GM23338 (cell line): ENCODE data around the gene ITIH3. TPM values are rescaled to one million over a fixed set of nuclear protein-coding genes. Genes with fewer than 3 reads are reported as not detected.

Experiments used
- ATAC-seq: fragments of 200-7000 bp; cut with Tn5 transposase; 3 replicates; pipeline ENCODE4 v1.9.1; 2020
- DNase-seq: peaks from one replicate; pipeline ENCODE4 v3.0.0-alpha.2; 2015; ENCODE audit warnings: low spot score
- H2AFZ ChIP-seq: fragments of 200-600 bp; sonication (generic); 2 replicates; pipeline ENCODE4 v1.8.0; 2016; ENCODE audit warnings: antibody characterized with exemption, mild to moderate bottlenecking, moderate library complexity
- H3F3A ChIP-seq: fragments of 200-600 bp; sonication (generic); replicated peaks from 2 replicates; pipeline ENCODE4 v1.8.0; 2017; ENCODE audit warnings: antibody characterized with exemption, mixed run types, low read depth
- H3K27ac ChIP-seq: fragments of 200-600 bp; sonication (generic); 2 replicates; pipeline ENCODE4 v1.6.1; 2016; ENCODE audit warnings: low read depth
- H3K27me3 ChIP-seq: fragments of 200-600 bp; sonication (generic); 2 replicates; pipeline ENCODE4 v1.8.0; 2016; ENCODE audit warnings: mild to moderate bottlenecking, mixed run types, moderate library complexity; ENCODE audit not compliant: insufficient read depth
- H3K36me3 ChIP-seq: fragments of 200-600 bp; sonication (generic); 2 replicates; pipeline ENCODE4 v1.8.0; 2016; ENCODE audit warnings: mild to moderate bottlenecking; ENCODE audit not compliant: insufficient read depth
- H3K4me1 ChIP-seq: fragments of 200-600 bp; sonication (generic); 2 replicates; pipeline ENCODE4 v1.8.0; 2016; ENCODE audit warnings: mild to moderate bottlenecking, moderate library complexity; ENCODE audit not compliant: insufficient read depth
- H3K4me2 ChIP-seq: fragments of 200-600 bp; sonication (generic); 2 replicates; pipeline ENCODE4 v1.7.1; 2017; ENCODE audit warnings: mixed run types
- H3K4me3 ChIP-seq: fragments of 200-600 bp; sonication (generic); 2 replicates; pipeline ENCODE4 v1.6.1; 2016; ENCODE audit warnings: mixed run types
- H3K79me2 ChIP-seq: fragments of 200-600 bp; sonication (generic); replicated peaks from 2 replicates; pipeline ENCODE4 v1.8.0; 2017; ENCODE audit warnings: mild to moderate bottlenecking; ENCODE audit not compliant: insufficient read depth
- H3K9me2 ChIP-seq: fragments of 200-600 bp; sonication (generic); 2 replicates; pipeline ENCODE4 v1.8.0; 2017; ENCODE audit not compliant: insufficient read depth
- H4K20me1 ChIP-seq: fragments of 200-600 bp; sonication (generic); replicated peaks from 2 replicates; pipeline ENCODE4 v1.8.0; 2017; ENCODE audit warnings: mild to moderate bottlenecking; ENCODE audit not compliant: insufficient read depth
- H3K27ac Mint-ChIP-seq: 2 replicates; pipeline ENCODE4 v1.8.0; 2020; ENCODE audit warnings: inconsistent platforms, mild to moderate bottlenecking, moderate library complexity, mixed read lengths
- H3K27me3 Mint-ChIP-seq: 3 replicates; pipeline ENCODE4 v1.8.0; 2022; ENCODE audit warnings: low read depth, mild to moderate bottlenecking, moderate library complexity, mixed read lengths, inconsistent platforms; ENCODE audit not compliant: insufficient read depth, poor library complexity
- H3K36me3 Mint-ChIP-seq: 3 replicates; pipeline ENCODE4 v1.8.0; 2021; ENCODE audit warnings: low read depth, mild to moderate bottlenecking, inconsistent platforms, moderate library complexity, mixed read lengths
- H3K4me1 Mint-ChIP-seq: 3 replicates; pipeline ENCODE4 v1.8.0; 2020; ENCODE audit warnings: mild to moderate bottlenecking, inconsistent platforms, mixed read lengths
- H3K4me3 Mint-ChIP-seq: 3 replicates; pipeline ENCODE4 v1.8.0; 2021; ENCODE audit warnings: moderate library complexity, mild to moderate bottlenecking, inconsistent platforms, mixed read lengths
- H3K9me3 Mint-ChIP-seq: 3 replicates; pipeline ENCODE4 v1.8.0; 2020; ENCODE audit warnings: moderate library complexity, mild to moderate bottlenecking, inconsistent platforms, mixed read lengths
- ETS1 ChIP-seq: IDR thresholded peaks from 2 replicates; pipeline ENCODE4 v1.6.1; 2016; ENCODE audit warnings: antibody characterized with exemption
- EZH2phosphoT487 ChIP-seq: fragments of 200-600 bp; sonication (generic); IDR thresholded peaks from one replicate; pipeline ENCODE4 v1.8.1; 2018; ENCODE audit warnings: antibody characterized with exemption; ENCODE audit not compliant: unreplicated experiment
- JUNB ChIP-seq: IDR thresholded peaks from one replicate; pipeline ENCODE4 v1.6.1; 2016; ENCODE audit warnings: antibody characterized with exemption; ENCODE audit not compliant: unreplicated experiment
- NANOG ChIP-seq: IDR thresholded peaks from 2 replicates; pipeline ENCODE4 v1.6.1; 2016; ENCODE audit warnings: antibody characterized with exemption, borderline replicate concordance
- POLR2AphosphoS5 ChIP-seq: IDR thresholded peaks from 2 replicates; pipeline ENCODE4 v1.6.1; 2016; ENCODE audit warnings: antibody characterized with exemption, low read depth
- REST ChIP-seq: IDR thresholded peaks from one replicate; pipeline ENCODE4 v1.6.1; 2018; ENCODE audit warnings: antibody characterized with exemption; ENCODE audit not compliant: unreplicated experiment
- STAT1 ChIP-seq: IDR thresholded peaks from one replicate; pipeline ENCODE4 v1.6.1; 2016; ENCODE audit warnings: antibody characterized with exemption; ENCODE audit not compliant: unreplicated experiment
- ZNF331 ChIP-seq: fragments of 250-450 bp; sonication (Bioruptor Pico); IDR thresholded peaks from 2 replicates; pipeline ENCODE4 v1.5.0; 2020; ENCODE audit warnings: low read depth, mild to moderate bottlenecking, moderate library complexity
- polyA plus RNA-seq: library from polyadenylated mRNA; unstranded; fragments of >200 nt; fragmentation: Nextera tagmentation; extraction: Ambion mirVana; gene quantifications from 2 replicates; pipeline ENCODE4 v1.2.1, GENCODE V29; 2016
- total RNA-seq: library from RNA; depleted of rRNA; stranded (reverse); fragments of >200 nt; shearing (Covaris generic); gene quantifications from 2 replicates; pipeline ENCODE4 v1.2.3, GENCODE V29; 2014

Gene ITIH3
- total and polyA plus RNA-seq, 2 experiments from 2014 or later: not detected

- no peak for TF ChIP-seq REST
- no peak for TF ChIP-seq POLR2AphosphoS5
These were observed 20.4 kb upstream of the ITIH3 start (continued) for GRCh38 chr3:52774066-52774713.

GRCh38 chr3:52774901-52775864 is 19.4 kb upstream of the ITIH3 start:
- Histone ChIP-seq H3K9me2 (no peaks in the 10 kb centered on the region), H3K4me2 (no peak overlapping the region), H3K4me3 (no peak overlapping the region), H3K4me1 (no peaks in the 10 kb centered on the region), H3K36me3 (no peaks in the 10 kb centered on the region), H3K27me3 (no peaks in the 10 kb centered on the region), H3K79me2 (0 out of 2 replicates have a peak, but pooled peaks cover under 1% of the 10 kb centered on the region), H4K20me1 (no peaks in the 10 kb centered on the region), H3K27ac (no peak overlapping the region), H2AFZ (no peak overlapping the region), H3F3A (0 out of 2 replicates have a peak, but pooled peaks cover under 1% of the 10 kb centered on the region)
- Mint-ChIP-seq H3K9me3 (no peaks in the 10 kb centered on the region), H3K27me3 (peaks cover 5% of the 10 kb centered on the region), H3K4me1 (no peaks in the 10 kb centered on the region), H3K4me3 (no peak overlapping the region), H3K36me3 (no peaks in the 10 kb centered on the region), H3K27ac (no peak overlapping the region)
- TF ChIP-seq REST (no peak), NANOG (no peak), ZNF331 (CRISPR knock-in tag) (no peak), JUNB (no peak), ETS1 (no peak), EZH2phosphoT487 (no peak), STAT1 (no peak)
- ATAC-seq (no peak), DNase-seq (no peak)
